HUES64 (cell line): ENCODE results near the gene HTATSF1. TPM values are rescaled to one million over a fixed set of nuclear protein-coding genes. Genes with fewer than 3 reads are reported as not detected.

ENCODE experiments used
- H3K27ac ChIP-seq: 2 replicates; pipeline ENCODE4 v1.7.0; 2013; ENCODE audit warnings: low read depth, low read length, inconsistent platforms
- H3K27me3 ChIP-seq: 2 replicates; pipeline ENCODE4 v1.6.1; 2013; ENCODE audit warnings: mild to moderate bottlenecking, low read length; ENCODE audit not compliant: insufficient read depth
- H3K36me3 ChIP-seq: 2 replicates; pipeline ENCODE4 v1.6.1; 2013; ENCODE audit warnings: mild to moderate bottlenecking, low read length; ENCODE audit not compliant: insufficient read depth
- H3K4me1 ChIP-seq: 2 replicates; pipeline ENCODE4 v1.6.1; 2013; ENCODE audit warnings: mild to moderate bottlenecking, low read length, moderate library complexity; ENCODE audit not compliant: insufficient read depth
- H3K4me3 ChIP-seq: 2 replicates; pipeline ENCODE4 v1.5.1; 2013; ENCODE audit warnings: mild to moderate bottlenecking, low read length, moderate library complexity
- H3K9ac ChIP-seq: 2 replicates; pipeline ENCODE4 v1.6.1; 2013; ENCODE audit warnings: mild to moderate bottlenecking, low read depth, low read length
- H3K9me3 ChIP-seq: 2 replicates; pipeline ENCODE4 v1.6.1; 2013; ENCODE audit warnings: low read depth, low read length; ENCODE audit not compliant: insufficient read depth
- WGBS: fragments of 150-250, 120-280 bp; methylation state at CpG from one replicate; pipeline ENCODE4 v1.1.7; 2013; ENCODE audit warnings: missing lambda C conversion rate; 5-methylcytosine and 5-hydroxymethylcytosine counted together
- polyA plus RNA-seq, 2 experiments: library from polyadenylated mRNA; stranded (reverse); fragments of 50-300 nt; gene quantifications; one replicate each; pipeline ENCODE4 v1.2.3, GENCODE V29; 2013

HTATSF1 gene
- polyA plus RNA-seq (2013, experiment 1 of 2) = 61.4 TPM
- 66.1 TPM for polyA plus RNA-seq (2013, experiment 2 of 2)

DNA sequence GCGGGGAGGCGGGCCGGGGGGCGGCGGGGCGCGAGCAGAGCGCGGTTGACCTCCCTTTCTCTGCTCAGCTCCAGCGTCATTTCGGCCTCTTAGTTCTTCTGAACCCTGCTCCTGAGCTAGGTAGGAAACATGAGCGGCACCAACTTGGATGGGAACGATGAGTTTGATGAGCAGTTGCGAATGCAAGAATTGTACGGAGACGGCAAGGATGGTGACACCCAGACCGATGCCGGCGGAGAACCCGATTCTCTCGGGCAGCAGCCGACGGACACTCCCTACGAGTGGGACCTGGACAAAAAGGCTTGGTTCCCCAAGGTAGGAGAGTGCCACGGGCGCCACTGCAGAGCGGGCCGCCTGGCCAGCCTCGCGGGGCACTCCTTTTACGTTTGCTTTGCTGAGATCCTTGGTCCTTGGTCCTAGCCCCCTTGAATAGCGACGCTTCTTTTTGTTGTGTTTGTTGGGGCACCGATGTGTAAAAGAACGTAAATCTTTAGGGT lies at the start of gene HTATSF1:
HTATSF1 (plus strand) TSS at position 37 of the 497 bp plus-strand sequence; CDS start at position 130, 93 bp downstream.
- under 1% methylated on average over 34 of the region's 35 CpGs for WGBS
- peak within 1 kb of the TSS; percentile 99 for H3K4me3 ChIP-seq
- H3K36me3 ChIP-seq = peaks cover 33% of the 10 kb centered on the region
- H3K9ac ChIP-seq = peak within 1 kb of the TSS; percentile 87
- H3K27me3 ChIP-seq = no peaks in the 10 kb centered on the region
- H3K9me3 ChIP-seq = no peaks in the 10 kb centered on the region
- H3K27ac ChIP-seq = peak within 1 kb of the TSS; percentile 97
- 0 out of 2 replicates have a peak, but pooled peaks cover 3% of the 10 kb centered on the region for H3K4me1 ChIP-seq

DNA sequence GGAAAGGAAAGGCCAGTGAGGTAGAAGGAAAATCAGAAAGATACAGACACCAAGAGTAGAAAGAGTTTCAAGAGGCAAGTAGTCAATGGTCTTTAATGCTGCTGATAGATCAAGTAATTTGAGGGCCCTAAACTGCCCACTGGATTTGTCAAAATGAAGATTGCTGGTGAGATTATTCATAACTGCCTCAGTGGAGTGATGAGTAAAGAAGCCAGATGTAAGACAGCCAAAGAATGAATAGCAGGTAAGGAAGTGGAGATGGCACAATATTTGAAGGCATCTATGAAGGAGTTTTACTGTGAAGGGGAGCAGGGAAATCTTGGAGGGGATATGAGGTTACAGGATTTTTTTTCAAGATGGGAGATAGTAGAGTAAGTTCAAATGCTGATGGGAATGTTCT lies 49.4 kb upstream of the HTATSF1 start:
- no peak overlapping the region for H3K4me3 ChIP-seq
- H3K9me3 ChIP-seq = no peaks in the 10 kb centered on the region
- H3K27ac ChIP-seq = no peak overlapping the region
- no peaks in the 10 kb centered on the region for H3K27me3 ChIP-seq
- H3K36me3 ChIP-seq = no peaks in the 10 kb centered on the region
- H3K9ac ChIP-seq = no peak overlapping the region
- H3K4me1 ChIP-seq = no peaks in the 10 kb centered on the region

- 76% methylated on average over 7 of the region's 8 CpGs for WGBS
- Histone ChIP-seq H3K27me3 (no peaks in the 10 kb centered on the region), H3K4me1 (no peaks in the 10 kb centered on the region), H3K27ac (no peak overlapping the region), H3K4me3 (no peak overlapping the region), H3K9me3 (no peaks in the 10 kb centered on the region), H3K9ac (no peak overlapping the region), H3K36me3 (no peaks in the 10 kb centered on the region)
These were observed 47.2 kb upstream of the HTATSF1 start for GRCh38 chrX:136450050-136450830.

- no peak overlapping the region for H3K9ac ChIP-seq
- H3K4me3 ChIP-seq = no peak overlapping the region
- H3K9me3 ChIP-seq = no peaks in the 10 kb centered on the region
- H3K36me3 ChIP-seq = no peaks in the 10 kb centered on the region
- H3K27ac ChIP-seq = no peak overlapping the region
- 80% methylated on average over 1 of the region's 5 CpGs for WGBS
- H3K4me1 ChIP-seq = no peaks in the 10 kb centered on the region
- no peaks in the 10 kb centered on the region for H3K27me3 ChIP-seq
These were observed 44.8 kb upstream of the HTATSF1 start for GRCh38 chrX:136452614-136453013.

- WGBS = no CpG with 5 or more reads among the region's 1 CpG
- no peak overlapping the region for H3K9ac ChIP-seq
- no peaks in the 10 kb centered on the region for H3K9me3 ChIP-seq
- H3K27ac ChIP-seq = no peak overlapping the region
- H3K27me3 ChIP-seq = no peaks in the 10 kb centered on the region
- no peaks in the 10 kb centered on the region for H3K36me3 ChIP-seq
- H3K4me1 ChIP-seq = no peaks in the 10 kb centered on the region
- H3K4me3 ChIP-seq = no peak overlapping the region
These were observed 44.3 kb upstream of the HTATSF1 start for GRCh38 chrX:136453114-136453513.

DNA sequence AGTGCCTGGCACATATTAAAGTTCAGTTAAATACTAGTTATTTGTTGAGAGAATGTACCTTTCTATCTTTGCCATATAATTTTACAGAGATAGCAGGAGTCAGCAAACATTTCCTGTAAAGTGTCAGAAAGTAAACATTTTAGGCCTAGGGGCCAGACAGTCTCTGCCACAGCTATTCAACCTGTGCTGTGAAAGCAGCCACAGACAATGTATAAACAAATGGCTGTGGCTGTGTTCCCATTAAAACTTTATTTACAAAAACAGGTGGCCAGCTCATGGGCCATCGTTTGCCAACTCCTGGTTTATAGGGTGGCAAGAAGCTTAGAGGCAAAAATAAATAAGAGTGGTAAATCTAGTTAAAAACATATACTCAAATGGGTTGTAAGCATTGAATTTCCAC lies 43.6 kb upstream of the HTATSF1 start:
- H3K9me3 ChIP-seq = no peaks in the 10 kb centered on the region
- H3K36me3 ChIP-seq = no peaks in the 10 kb centered on the region
- WGBS = no CpG with 5 or more reads among the region's 1 CpG
- no peak overlapping the region for H3K9ac ChIP-seq
- H3K27me3 ChIP-seq = no peaks in the 10 kb centered on the region
- H3K4me3 ChIP-seq = no peak overlapping the region
- no peak overlapping the region for H3K27ac ChIP-seq
- no peaks in the 10 kb centered on the region for H3K4me1 ChIP-seq

DNA sequence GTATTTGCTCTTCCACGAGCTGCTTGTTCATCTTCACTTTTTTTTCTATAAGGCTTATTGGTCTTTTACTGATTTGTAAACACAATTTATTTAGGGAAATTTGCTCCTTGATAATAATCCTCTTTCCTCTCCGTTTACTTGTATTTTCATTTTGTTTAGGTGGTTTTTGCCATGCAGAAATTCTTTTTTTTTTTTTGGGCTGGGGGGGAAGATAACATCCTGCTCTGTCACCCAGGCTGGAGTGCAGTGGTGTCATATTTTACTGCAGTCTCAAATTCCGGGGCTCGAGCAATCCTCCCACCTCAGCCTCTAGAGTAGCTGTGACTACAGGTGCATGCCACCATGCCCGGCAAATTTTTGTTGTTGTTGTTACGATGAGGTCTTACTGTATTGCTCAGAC lies 41.3 kb upstream of the HTATSF1 start:
- H3K4me3 ChIP-seq = no peak overlapping the region
- H3K36me3 ChIP-seq = no peaks in the 10 kb centered on the region
- H3K9me3 ChIP-seq = no peaks in the 10 kb centered on the region
- no peaks in the 10 kb centered on the region for H3K4me1 ChIP-seq
- no peak overlapping the region for H3K27ac ChIP-seq
- WGBS = 86% methylated on average over 4 of the region's 6 CpGs
- no peaks in the 10 kb centered on the region for H3K27me3 ChIP-seq
- H3K9ac ChIP-seq = no peak overlapping the region

DNA sequence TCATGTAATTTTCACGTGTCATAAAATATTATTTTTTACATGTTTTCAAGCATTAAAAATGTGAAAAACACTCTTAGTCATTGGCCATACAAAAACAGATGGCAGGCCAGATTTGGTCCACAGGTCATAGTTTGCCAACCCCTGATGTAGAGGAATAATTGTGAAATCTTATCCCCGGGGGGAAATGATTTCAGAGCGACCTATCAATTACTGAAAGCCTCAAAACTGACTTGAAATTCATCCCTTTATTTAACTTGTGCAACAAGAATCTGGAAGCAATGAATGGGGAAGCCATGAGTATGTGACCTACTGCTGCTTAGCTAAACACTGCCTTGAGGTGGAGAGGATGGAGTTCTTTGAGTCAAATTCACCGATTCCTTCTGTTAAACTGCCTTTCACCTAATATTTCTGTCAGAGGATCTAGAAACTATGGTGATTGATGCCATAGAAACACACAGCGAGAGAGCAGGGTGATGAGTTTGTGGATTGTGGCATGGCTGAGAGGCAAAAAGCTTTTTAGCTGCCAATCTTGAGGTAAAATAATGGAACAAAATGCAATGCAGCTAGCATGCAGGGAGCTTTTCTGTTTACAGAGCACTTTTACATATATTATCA lies 40.0 kb upstream of the HTATSF1 start:
- Histone ChIP-seq H3K9ac (no peak overlapping the region), H3K27me3 (no peaks in the 10 kb centered on the region), H3K36me3 (no peaks in the 10 kb centered on the region), H3K27ac (no peak overlapping the region), H3K4me3 (no peak overlapping the region), H3K4me1 (no peaks in the 10 kb centered on the region), H3K9me3 (no peaks in the 10 kb centered on the region)
- 95% methylated on average over 3 of the region's 5 CpGs for WGBS

DNA sequence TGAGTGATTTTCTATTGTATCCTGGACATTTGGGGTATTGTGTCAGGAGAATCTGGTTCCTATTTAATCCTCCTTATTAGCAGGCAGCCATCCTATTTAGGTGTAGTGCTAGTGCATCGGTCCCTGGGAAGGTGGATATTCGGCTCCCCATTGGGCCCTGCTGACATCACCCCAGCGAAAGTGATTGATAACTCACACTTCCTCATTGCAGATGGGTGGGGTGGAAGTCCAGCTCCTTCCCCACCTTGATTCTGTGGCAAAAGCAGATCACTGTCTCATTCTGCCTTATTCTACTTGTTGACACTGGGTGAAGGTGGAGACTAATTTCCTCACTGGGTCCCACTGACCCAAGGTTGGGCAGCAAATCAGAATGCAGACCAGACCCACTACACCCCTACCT lies 32.8 kb upstream of the HTATSF1 start:
- H3K36me3 ChIP-seq = no peaks in the 10 kb centered on the region
- H3K4me1 ChIP-seq = no peaks in the 10 kb centered on the region
- H3K9me3 ChIP-seq = no peaks in the 10 kb centered on the region
- no peak overlapping the region for H3K9ac ChIP-seq
- H3K27me3 ChIP-seq = no peaks in the 10 kb centered on the region
- H3K4me3 ChIP-seq = no peak overlapping the region
- 64% methylated on average over 3 of the region's 3 CpGs for WGBS
- no peak overlapping the region for H3K27ac ChIP-seq

DNA sequence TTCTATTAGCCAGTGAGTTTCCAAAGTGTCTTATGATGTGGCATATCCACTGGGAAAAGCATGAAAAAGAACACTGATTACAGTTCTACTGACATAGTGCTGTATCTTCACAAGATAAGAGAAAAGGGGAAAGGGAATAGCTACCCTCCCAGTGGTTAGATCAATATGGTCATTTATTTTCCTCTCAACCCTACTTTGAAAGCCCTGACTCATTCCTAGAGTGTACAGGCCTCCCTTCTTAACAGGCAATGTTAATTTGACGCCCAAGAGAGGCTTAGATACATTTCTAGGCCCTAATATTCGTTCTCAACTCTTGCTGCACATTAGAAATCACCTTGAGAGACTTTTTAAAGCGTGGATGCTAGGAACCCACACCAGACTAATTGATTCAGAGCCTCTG lies 30.1 kb upstream of the HTATSF1 start:
- 78% methylated on average over 3 of the region's 3 CpGs for WGBS

DNA sequence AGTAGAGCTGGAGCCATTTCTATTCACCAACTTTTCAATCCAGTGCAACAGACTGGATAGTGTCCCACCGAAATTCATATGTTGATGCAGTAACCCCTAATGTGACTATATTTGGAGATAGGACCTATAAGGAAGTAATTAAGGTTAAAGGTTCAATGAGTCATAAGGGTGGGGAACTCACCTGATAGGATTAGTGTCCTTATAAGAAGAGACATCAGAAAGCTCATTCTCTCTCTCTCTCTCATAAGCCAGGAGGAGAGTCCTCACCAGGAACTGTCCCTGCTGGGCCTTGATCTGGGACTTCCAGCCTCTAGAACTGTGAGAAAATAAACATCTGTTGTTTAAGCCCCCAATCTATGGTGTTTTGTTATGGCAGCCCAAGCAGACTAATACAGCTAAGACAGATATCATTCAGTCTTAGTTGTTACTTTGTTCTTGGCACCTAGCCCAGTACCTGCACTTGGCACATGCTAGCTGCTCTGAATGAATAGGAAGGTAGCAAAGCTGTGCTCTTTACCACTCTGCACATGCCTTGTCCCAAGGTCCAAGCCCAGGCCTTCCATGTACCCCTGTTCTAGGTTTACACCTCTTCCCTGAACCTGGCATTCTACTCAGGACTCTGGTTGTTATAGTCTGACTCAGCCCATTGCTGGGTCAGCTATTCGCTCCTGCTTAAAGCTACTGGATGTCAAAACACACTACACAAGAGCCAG lies 28.8 kb upstream of the HTATSF1 start:
- H3K36me3 ChIP-seq = no peaks in the 10 kb centered on the region
- no peak overlapping the region for H3K27ac ChIP-seq
- H3K9me3 ChIP-seq = no peaks in the 10 kb centered on the region
- no peaks in the 10 kb centered on the region for H3K27me3 ChIP-seq
- no peak overlapping the region for H3K9ac ChIP-seq
- 96% methylated on average over 1 of the region's 2 CpGs for WGBS
- no peaks in the 10 kb centered on the region for H3K4me1 ChIP-seq
- no peak overlapping the region for H3K4me3 ChIP-seq

More for the DNA sequence above, 30.1 kb upstream of the HTATSF1 start:
- H3K4me1 ChIP-seq = no peaks in the 10 kb centered on the region
- H3K27me3 ChIP-seq = no peaks in the 10 kb centered on the region
- H3K4me3 ChIP-seq = no peak overlapping the region
- no peak overlapping the region for H3K9ac ChIP-seq
- H3K27ac ChIP-seq = no peak overlapping the region
- H3K36me3 ChIP-seq = no peaks in the 10 kb centered on the region
- no peaks in the 10 kb centered on the region for H3K9me3 ChIP-seq
